Measurements from ENCODE around the gene TET1. TPM values are rescaled to one million over a fixed set of nuclear protein-coding genes. Genes with fewer than 3 reads are reported as not detected.
"Not testable (repeated sequence)": the region's sequence is repeated elsewhere in the genome, so short reads cannot be mapped to it uniquely, and the experiment has no call there.

TET1 gene
- total and polyA plus RNA-seq, 2 of the 13 experiments (the other 11 are each of a cell fraction or from before 2014, with no cell fraction given), result 6.9 to 7.3 TPM

- ATAC-seq; POLR2A ChIA-PET; H3K4me1 ChIP-seq (ENCODE audit: insufficient read depth, low read length); CTCF ChIA-PET (ENCODE audit: low intra/inter-chr PET ratio, low total read pairs); BruUV-seq (replicated peaks); H3K9ac ChIP-seq (ENCODE audit: insufficient read depth, low read depth, low read length); in situ Hi-C loops (cut with HindIII; ENCODE audit: extremely low pct_ligation_motif_present, low pct_unique_long_range_greater_than_20kb); intact Hi-C loops (cut with micrococcal nuclease; ENCODE audit: unreplicated experiment); H2AFZ ChIP-seq (ENCODE audit: low read length); H3K4me2 ChIP-seq (ENCODE audit: low read depth, low read length); H4K20me1 ChIP-seq (ENCODE audit: insufficient read depth, low read length); H3K27ac ChIP-seq (ENCODE audit: extremely low read length, insufficient read depth, low read length); H3K4me3 ChIP-seq (replicated peaks in 1 of 3; ENCODE audit: insufficient read depth in 1 of 3, low read depth in 2 of 3, low read length in 3 of 3); FAIRE-seq; H3K27me3 ChIP-seq (ENCODE audit: control insufficient read depth in 1 of 2, insufficient read depth in 2 of 2, low read length in 2 of 2); DNase-seq (ENCODE audit: low spot score); H3K9me3 ChIP-seq (ENCODE audit: low read length); H3K79me2 ChIP-seq (ENCODE audit: insufficient read depth, low read length): not testable (repeated sequence)
- peaks cover 1 to 21% of the 10 kb centered on the region in 2 experiments; a peak in 4 of 5 replicates for H3K36me3 ChIP-seq (replicated peaks in 1 of 2; ENCODE audit: control insufficient read depth in 1 of 2, insufficient read depth in 2 of 2, low read length in 2 of 2)
- 95% methylated on average over 6 of the region's 6 CpGs for WGBS (ENCODE audit: low lambda C conversion rate)
These were observed 24.1 kb downstream of the TET1 start for GRCh38 chr10:68584187-68584586.

- Histone ChIP-seq H3K36me3 (replicated peaks in 1 of 2; ENCODE audit: control insufficient read depth in 1 of 2, insufficient read depth in 2 of 2, low read length in 2 of 2) (peaks cover 4 to 18% of the 10 kb centered on the region in 2 experiments; a peak in 3 of 5 replicates), H3K79me2 (ENCODE audit: insufficient read depth, low read length) (no peaks in the 10 kb centered on the region), H3K27me3 (ENCODE audit: control insufficient read depth in 1 of 2, insufficient read depth in 2 of 2, low read length in 2 of 2) (no peaks in the 10 kb centered on the region), H3K27ac (ENCODE audit: extremely low read length, insufficient read depth, low read length) (no peak overlapping the region), H3K9me3 (ENCODE audit: low read length) (no peaks in the 10 kb centered on the region), H2AFZ (ENCODE audit: low read length) (no peak overlapping the region), H3K4me2 (ENCODE audit: low read depth, low read length) (no peak overlapping the region), H3K4me3 (replicated peaks in 1 of 3; ENCODE audit: insufficient read depth in 1 of 3, low read depth in 2 of 3, low read length in 3 of 3) (no peak overlapping the region), H3K4me1 (ENCODE audit: insufficient read depth, low read length) (no peaks in the 10 kb centered on the region), H4K20me1 (ENCODE audit: insufficient read depth, low read length) (no peaks in the 10 kb centered on the region), H3K9ac (ENCODE audit: insufficient read depth, low read depth, low read length) (no peak overlapping the region)
- DNase-seq (ENCODE audit: low spot score) (no peak), FAIRE-seq (no peak), ATAC-seq (no peak)
- intact Hi-C loops (cut with micrococcal nuclease; ENCODE audit: unreplicated experiment), result no loop called here
- over 99% methylated on average over 5 of the region's 5 CpGs for WGBS (ENCODE audit: low lambda C conversion rate)
- no TSS peak for BruUV-seq (replicated peaks)
- CTCF ChIA-PET (ENCODE audit: low intra/inter-chr PET ratio, low total read pairs), result no interaction called here
- POLR2A ChIA-PET, result no interaction called here
- in situ Hi-C loops (cut with HindIII; ENCODE audit: extremely low pct_ligation_motif_present, low pct_unique_long_range_greater_than_20kb), result no loop called here
- TF ChIP-seq SMAD3 (CRISPR knock-in tag; IDR thresholded peaks at IDR 0.05) (no peak), ZNF24 (IDR thresholded peaks at IDR 0.05) (no peak), ZNF382 (CRISPR knock-in tag; IDR thresholded peaks at IDR 0.05; ENCODE audit: borderline replicate concordance) (no peak), ZNF550 (CRISPR knock-in tag; IDR thresholded peaks at IDR 0.05; ENCODE audit: borderline replicate concordance) (no peak), ZFP36L1 (CRISPR knock-in tag; IDR thresholded peaks at IDR 0.05) (no peak), CREM (IDR thresholded peaks at IDR 0.05) (no peak), CREM (CRISPR knock-in tag; IDR thresholded peaks at IDR 0.05) (no peak), TCF7L2 (IDR thresholded peaks at IDR 0.05; ENCODE audit: low read depth, low read length) (no peak), ZNF616 (CRISPR knock-in tag; IDR thresholded peaks at IDR 0.05; ENCODE audit: low read depth) (no peak), ZNF20 (CRISPR knock-in tag; IDR thresholded peaks at IDR 0.05) (no peak), ZNF468 (CRISPR knock-in tag; IDR thresholded peaks at IDR 0.05) (no peak)
- TF ChIP-seq, protein P1, sequence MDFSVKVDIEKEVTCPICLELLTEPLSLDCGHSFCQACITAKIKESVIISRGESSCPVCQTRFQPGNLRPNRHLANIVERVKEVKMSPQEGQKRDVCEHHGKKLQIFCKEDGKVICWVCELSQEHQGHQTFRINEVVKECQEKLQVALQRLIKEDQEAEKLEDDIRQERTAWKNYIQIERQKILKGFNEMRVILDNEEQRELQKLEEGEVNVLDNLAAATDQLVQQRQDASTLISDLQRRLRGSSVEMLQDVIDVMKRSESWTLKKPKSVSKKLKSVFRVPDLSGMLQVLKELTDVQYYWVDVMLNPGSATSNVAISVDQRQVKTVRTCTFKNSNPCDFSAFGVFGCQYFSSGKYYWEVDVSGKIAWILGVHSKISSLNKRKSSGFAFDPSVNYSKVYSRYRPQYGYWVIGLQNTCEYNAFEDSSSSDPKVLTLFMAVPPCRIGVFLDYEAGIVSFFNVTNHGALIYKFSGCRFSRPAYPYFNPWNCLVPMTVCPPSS (IDR thresholded peaks at IDR 0.05), result no peak
- TF ChIP-seq, protein P2, sequence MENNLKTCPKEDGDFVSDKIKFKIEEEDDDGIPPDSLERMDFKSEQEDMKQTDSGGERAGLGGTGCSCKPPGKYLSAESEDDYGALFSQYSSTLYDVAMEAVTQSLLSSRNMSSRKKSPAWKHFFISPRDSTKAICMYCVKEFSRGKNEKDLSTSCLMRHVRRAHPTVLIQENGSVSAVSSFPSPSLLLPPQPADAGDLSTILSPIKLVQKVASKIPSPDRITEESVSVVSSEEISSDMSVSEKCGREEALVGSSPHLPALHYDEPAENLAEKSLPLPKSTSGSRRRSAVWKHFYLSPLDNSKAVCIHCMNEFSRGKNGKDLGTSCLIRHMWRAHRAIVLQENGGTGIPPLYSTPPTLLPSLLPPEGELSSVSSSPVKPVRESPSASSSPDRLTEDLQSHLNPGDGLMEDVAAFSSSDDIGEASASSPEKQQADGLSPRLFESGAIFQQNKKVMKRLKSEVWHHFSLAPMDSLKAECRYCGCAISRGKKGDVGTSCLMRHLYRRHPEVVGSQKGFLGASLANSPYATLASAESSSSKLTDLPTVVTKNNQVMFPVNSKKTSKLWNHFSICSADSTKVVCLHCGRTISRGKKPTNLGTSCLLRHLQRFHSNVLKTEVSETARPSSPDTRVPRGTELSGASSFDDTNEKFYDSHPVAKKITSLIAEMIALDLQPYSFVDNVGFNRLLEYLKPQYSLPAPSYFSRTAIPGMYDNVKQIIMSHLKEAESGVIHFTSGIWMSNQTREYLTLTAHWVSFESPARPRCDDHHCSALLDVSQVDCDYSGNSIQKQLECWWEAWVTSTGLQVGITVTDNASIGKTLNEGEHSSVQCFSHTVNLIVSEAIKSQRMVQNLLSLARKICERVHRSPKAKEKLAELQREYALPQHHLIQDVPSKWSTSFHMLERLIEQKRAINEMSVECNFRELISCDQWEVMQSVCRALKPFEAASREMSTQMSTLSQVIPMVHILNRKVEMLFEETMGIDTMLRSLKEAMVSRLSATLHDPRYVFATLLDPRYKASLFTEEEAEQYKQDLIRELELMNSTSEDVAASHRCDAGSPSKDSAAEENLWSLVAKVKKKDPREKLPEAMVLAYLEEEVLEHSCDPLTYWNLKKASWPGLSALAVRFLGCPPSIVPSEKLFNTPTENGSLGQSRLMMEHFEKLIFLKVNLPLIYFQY (CRISPR knock-in tag; IDR thresholded peaks at IDR 0.05; ENCODE audit: borderline replicate concordance), result no peak
These were observed 26.6 kb downstream of the TET1 start for GRCh38 chr10:68586606-68587305.

Measured in HepG2 (cell line).